Endodermal cell (in vitro differentiated cells): ENCODE data around the gene HLA-G. TPM values are rescaled to one million over a fixed set of nuclear protein-coding genes. Genes with fewer than 3 reads are reported as not detected.

Experiments
- DNase-seq: peaks from one replicate; pipeline ENCODE4 v3.0.0-alpha.2; 2017
- H3K27ac ChIP-seq: 2 replicates; pipeline ENCODE4 v1.5.1; 2013; ENCODE audit warnings: mild to moderate bottlenecking, low read depth, low read length, moderate library complexity
- H3K27me3 ChIP-seq: 2 replicates; pipeline ENCODE4 v1.6.1; 2013; ENCODE audit warnings: mild to moderate bottlenecking, low read length, moderate library complexity; ENCODE audit not compliant: insufficient read depth, control insufficient read depth, poor library complexity, severe bottlenecking
- H3K36me3 ChIP-seq: 2 replicates; pipeline ENCODE4 v1.7.0; 2013; ENCODE audit warnings: mild to moderate bottlenecking, low read length, moderate library complexity; ENCODE audit not compliant: control insufficient read depth, insufficient read depth
- H3K4me1 ChIP-seq: one replicate; pipeline ENCODE4 v1.7.0; 2013; ENCODE audit warnings: low read length; ENCODE audit not compliant: control insufficient read depth, insufficient read depth
- H3K4me3 ChIP-seq: 2 replicates; pipeline ENCODE4 v1.5.1; 2013; ENCODE audit warnings: mild to moderate bottlenecking, low read length, moderate library complexity
- H3K9ac ChIP-seq: 2 replicates; pipeline ENCODE4 v1.6.1; 2013; ENCODE audit warnings: mild to moderate bottlenecking, low read length, moderate library complexity; ENCODE audit not compliant: poor library complexity, severe bottlenecking; ENCODE audit errors: extremely low read depth
- H3K9me3 ChIP-seq: 2 replicates; pipeline ENCODE4 v1.6.1; 2013; ENCODE audit warnings: mild to moderate bottlenecking, low read length, moderate library complexity; ENCODE audit not compliant: control insufficient read depth
- H3K27ac Mint-ChIP-seq: 2 replicates; pipeline ENCODE4 v1.8.0; 2020; ENCODE audit warnings: mixed read lengths
- H3K27me3 Mint-ChIP-seq: 2 replicates; pipeline ENCODE4 v1.8.0; 2021; ENCODE audit warnings: mild to moderate bottlenecking, mixed read lengths; ENCODE audit not compliant: insufficient read depth
- H3K36me3 Mint-ChIP-seq: 2 replicates; pipeline ENCODE4 v1.8.0; 2020; ENCODE audit warnings: low read depth, mixed read lengths
- H3K4me1 Mint-ChIP-seq: 2 replicates; pipeline ENCODE4 v1.8.0; 2020; ENCODE audit warnings: mixed read lengths
- H3K4me3 Mint-ChIP-seq: 2 replicates; pipeline ENCODE4 v1.8.0; 2020; ENCODE audit warnings: mild to moderate bottlenecking, moderate library complexity, mixed read lengths
- H3K9me3 Mint-ChIP-seq: 2 replicates; pipeline ENCODE4 v1.8.0; 2020; ENCODE audit warnings: mild to moderate bottlenecking, mixed read lengths
- WGBS, 2 experiments: methylation state at CpG; one replicate each; pipeline versions ENCODE4 v1.1.5 to v1.1.7; 2013; ENCODE audit warnings: missing lambda C conversion rate in 2 of 2, mixed read lengths in 1 of 2; ENCODE audit not compliant: insufficient coverage in 1 of 2, insufficient read length in 1 of 2; 5-methylcytosine and 5-hydroxymethylcytosine counted together
- total RNA-seq, 2 donors: library from RNA; stranded (reverse); fragmentation: NEBNext Ultra II Directional in 1 of 2; extraction: Animal tissue kit (Norgen Biotek cat#: 25700) in 1 of 2; gene quantifications; 2 replicates in 1 of 2; 3 replicates in 1 of 2; pipeline ENCODE4 v1.2.1, GENCODE V29; 2021
- TF ChIP-seq, protein P1 (sequence below): fragments of 200-600 bp; sonication (generic); conservative IDR thresholded peaks from 2 replicates; pipeline ENCODE4 v1.5.0; 2021; ENCODE audit warnings: antibody characterized with exemption, mild to moderate bottlenecking

HLA-G gene
- total RNA-seq, 2 donors from 2014 or later = 0.58 to 1.1 TPM

DNA sequence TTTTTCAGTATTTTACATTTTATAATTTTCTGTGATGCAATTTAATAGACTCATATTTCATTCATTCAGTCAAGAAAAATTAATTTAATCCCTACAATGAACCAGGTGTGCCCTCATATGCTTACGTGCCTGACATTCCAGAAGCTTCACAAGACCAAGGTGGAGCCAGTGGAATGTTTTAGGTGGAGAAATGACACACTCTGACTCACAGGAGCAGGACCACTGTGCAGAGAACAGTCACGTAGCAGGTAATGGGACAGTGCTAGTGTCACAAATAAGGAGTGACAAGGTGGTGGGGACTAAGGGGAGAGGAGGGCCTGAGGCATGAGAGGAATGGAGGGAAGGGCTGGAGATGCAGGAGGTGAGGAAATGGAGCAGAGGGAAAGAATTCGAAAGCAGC lies 37.0 kb upstream of the HLA-G start:
- no peak overlapping the region for H3K9ac ChIP-seq
- Mint-ChIP-seq H3K27ac (no peak overlapping the region), H3K27me3 (peaks cover 56% of the 10 kb centered on the region), H3K9me3 (no peaks in the 10 kb centered on the region), H3K36me3 (no peaks in the 10 kb centered on the region), H3K4me3 (no peak overlapping the region), H3K4me1 (no peaks in the 10 kb centered on the region)
- no peak overlapping the region for H3K27ac ChIP-seq
- peaks cover 57% of the 10 kb centered on the region for H3K27me3 ChIP-seq
- no peaks in the 10 kb centered on the region for H3K36me3 ChIP-seq
- WGBS, 2 experiments = 96 to 100% methylated on average over 1 to 2 of the region's 3 CpGs
- H3K4me1 ChIP-seq = no peaks in the 10 kb centered on the region
- no peaks in the 10 kb centered on the region for H3K9me3 ChIP-seq
- H3K4me3 ChIP-seq = no peak overlapping the region
- TF ChIP-seq, protein P1, sequence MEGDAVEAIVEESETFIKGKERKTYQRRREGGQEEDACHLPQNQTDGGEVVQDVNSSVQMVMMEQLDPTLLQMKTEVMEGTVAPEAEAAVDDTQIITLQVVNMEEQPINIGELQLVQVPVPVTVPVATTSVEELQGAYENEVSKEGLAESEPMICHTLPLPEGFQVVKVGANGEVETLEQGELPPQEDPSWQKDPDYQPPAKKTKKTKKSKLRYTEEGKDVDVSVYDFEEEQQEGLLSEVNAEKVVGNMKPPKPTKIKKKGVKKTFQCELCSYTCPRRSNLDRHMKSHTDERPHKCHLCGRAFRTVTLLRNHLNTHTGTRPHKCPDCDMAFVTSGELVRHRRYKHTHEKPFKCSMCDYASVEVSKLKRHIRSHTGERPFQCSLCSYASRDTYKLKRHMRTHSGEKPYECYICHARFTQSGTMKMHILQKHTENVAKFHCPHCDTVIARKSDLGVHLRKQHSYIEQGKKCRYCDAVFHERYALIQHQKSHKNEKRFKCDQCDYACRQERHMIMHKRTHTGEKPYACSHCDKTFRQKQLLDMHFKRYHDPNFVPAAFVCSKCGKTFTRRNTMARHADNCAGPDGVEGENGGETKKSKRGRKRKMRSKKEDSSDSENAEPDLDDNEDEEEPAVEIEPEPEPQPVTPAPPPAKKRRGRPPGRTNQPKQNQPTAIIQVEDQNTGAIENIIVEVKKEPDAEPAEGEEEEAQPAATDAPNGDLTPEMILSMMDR = no peak
- no peak for DNase-seq

DNA sequence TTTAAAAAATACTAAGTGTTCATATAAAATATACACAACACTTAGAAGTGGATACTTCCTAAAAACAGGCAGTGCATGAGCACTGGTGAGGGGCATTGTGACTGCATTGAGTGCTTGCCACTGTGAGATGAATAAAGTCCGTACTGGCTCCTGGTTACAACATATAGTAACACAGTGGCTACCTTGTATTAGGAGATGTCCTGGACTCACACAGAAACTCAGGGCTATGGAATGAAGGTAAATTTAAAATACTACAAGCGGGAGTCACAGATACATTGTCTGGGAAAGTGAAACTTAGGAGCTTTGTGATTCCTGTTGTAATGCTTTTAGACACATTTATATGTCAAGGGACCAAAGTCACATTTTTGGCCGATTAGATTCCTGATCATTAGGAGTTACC lies 36.5 kb upstream of the HLA-G start:
- Histone ChIP-seq H3K9ac (no peak overlapping the region), H3K9me3 (no peaks in the 10 kb centered on the region), H3K4me3 (no peak overlapping the region), H3K27ac (no peak overlapping the region), H3K27me3 (peaks cover 63% of the 10 kb centered on the region), H3K4me1 (no peaks in the 10 kb centered on the region), H3K36me3 (no peaks in the 10 kb centered on the region)
- 87 to 100% methylated on average over 2 to 3 of the region's 3 CpGs for WGBS, 2 experiments
- H3K4me1 Mint-ChIP-seq = no peaks in the 10 kb centered on the region
- H3K27ac Mint-ChIP-seq = no peak overlapping the region
- no peak for DNase-seq
- H3K4me3 Mint-ChIP-seq = no peak overlapping the region
- H3K36me3 Mint-ChIP-seq = no peaks in the 10 kb centered on the region
- H3K9me3 Mint-ChIP-seq = no peaks in the 10 kb centered on the region
- peaks cover 62% of the 10 kb centered on the region for H3K27me3 Mint-ChIP-seq
- TF ChIP-seq, protein P1 = no peak

DNA sequence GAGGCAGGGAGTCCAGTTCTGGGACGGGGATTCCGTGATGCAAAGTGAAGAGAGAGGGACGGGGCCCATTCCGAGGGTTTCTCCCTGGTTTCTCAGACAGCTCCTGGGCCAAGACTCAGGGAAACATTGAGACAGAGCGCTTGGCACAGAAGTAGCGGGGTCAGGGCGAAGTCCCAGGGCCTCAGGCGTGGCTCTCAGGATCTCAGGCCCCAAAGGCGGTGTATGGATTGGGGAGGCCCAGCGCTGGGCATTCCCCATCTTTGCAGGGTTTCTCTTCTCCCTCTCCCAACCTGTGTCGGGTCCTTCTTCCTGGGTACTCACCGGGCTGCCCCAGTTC lies 35.9 kb upstream of the HLA-G start:
- Histone ChIP-seq H3K4me3 (peak overlapping the region; percentile 58), H3K9ac (no peak overlapping the region), H3K27me3 (peaks cover 69% of the 10 kb centered on the region), H3K4me1 (no peaks in the 10 kb centered on the region), H3K27ac (no peak overlapping the region), H3K9me3 (no peaks in the 10 kb centered on the region), H3K36me3 (no peaks in the 10 kb centered on the region)
- 37 to 73% methylated on average over 3 to 12 of the region's 12 CpGs for WGBS, 2 experiments
- H3K9me3 Mint-ChIP-seq = no peaks in the 10 kb centered on the region
- H3K27me3 Mint-ChIP-seq = peaks cover 68% of the 10 kb centered on the region
- H3K27ac Mint-ChIP-seq = no peak overlapping the region
- peak overlapping the region; percentile 54 for H3K4me3 Mint-ChIP-seq
- H3K36me3 Mint-ChIP-seq = no peaks in the 10 kb centered on the region
- TF ChIP-seq, protein P1 = no peak
- no peaks in the 10 kb centered on the region for H3K4me1 Mint-ChIP-seq
- DNase-seq = no peak
